NCI-H2227 treated with DMSO at 0.1 percent for 48 hours (cell line): Measurements from ENCODE around the gene AKAP14.
A peak's percentile ranks its signal among the peaks of the same experiment; 100 is the strongest.
"Not testable (repeated sequence)": the region's sequence is repeated elsewhere in the genome, so short reads cannot be mapped to it uniquely, and the experiment has no call there.

Experiments used
- DNase-seq: peaks from one replicate; lab custom pipeline; 2025; lab: John Stamatoyannopoulos, UW

AKAP14 gene

GRCh38 chrX:119922391-119922790, 26.7 kb downstream of the AKAP14 start:
- DNase-seq = not testable (repeated sequence)

DNA sequence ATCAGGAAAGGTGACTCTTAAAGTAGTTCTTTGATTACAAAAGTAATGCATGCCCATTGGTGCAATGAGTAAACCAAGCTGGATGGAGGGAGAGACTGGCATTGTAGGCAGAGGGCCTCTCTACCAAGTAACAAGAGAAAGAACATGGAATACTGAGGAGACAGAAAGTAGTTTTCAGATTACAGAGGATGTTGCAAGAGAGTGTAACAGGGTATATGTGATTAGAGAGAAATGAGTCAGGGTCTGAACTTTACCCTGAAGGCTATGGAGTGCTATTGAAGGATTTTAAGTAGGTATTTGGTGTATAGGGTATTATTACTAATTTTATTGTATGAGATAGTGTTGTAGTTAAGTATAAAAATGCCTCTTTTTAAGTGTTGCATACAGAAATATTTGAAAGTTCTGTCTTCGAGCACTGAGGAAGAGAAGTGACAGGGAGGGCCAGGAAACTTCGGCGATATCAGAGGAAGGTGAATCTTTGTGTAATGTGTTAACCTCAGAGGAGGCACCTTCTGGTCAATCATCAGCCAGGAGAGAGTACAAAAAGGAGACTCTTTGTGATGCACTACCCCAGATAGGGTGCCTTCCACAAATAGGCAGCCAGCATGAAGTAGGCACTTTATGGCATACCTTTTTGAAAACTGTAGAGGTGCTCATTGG, 39.7 kb downstream of the AKAP14 start:
- no peak for DNase-seq

GRCh38 chrX:119941336-119941735, 45.6 kb downstream of the AKAP14 start:
- no peak for DNase-seq

GRCh38 chrX:119942173-119942819, 46.6 kb downstream of the AKAP14 start:
- DNase-seq = no peak

DNA sequence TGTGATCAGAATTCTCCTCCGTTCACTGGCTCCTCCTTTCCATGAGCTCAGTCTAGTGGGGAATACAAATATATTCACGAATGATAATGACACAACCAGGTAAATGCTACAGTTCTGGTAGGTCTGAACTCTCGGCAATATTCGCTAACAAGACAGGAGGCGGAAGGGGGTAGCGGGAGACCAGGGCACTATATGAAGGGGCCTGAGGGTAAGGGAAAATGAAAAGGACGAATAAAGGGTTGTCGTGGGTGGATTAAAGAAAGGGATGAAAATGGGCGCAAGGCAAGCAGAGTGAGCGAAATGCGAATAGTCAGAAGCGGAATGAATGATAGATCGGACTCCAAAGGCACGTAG, 47.1 kb downstream of the AKAP14 start:
- no peak for DNase-seq

DNA sequence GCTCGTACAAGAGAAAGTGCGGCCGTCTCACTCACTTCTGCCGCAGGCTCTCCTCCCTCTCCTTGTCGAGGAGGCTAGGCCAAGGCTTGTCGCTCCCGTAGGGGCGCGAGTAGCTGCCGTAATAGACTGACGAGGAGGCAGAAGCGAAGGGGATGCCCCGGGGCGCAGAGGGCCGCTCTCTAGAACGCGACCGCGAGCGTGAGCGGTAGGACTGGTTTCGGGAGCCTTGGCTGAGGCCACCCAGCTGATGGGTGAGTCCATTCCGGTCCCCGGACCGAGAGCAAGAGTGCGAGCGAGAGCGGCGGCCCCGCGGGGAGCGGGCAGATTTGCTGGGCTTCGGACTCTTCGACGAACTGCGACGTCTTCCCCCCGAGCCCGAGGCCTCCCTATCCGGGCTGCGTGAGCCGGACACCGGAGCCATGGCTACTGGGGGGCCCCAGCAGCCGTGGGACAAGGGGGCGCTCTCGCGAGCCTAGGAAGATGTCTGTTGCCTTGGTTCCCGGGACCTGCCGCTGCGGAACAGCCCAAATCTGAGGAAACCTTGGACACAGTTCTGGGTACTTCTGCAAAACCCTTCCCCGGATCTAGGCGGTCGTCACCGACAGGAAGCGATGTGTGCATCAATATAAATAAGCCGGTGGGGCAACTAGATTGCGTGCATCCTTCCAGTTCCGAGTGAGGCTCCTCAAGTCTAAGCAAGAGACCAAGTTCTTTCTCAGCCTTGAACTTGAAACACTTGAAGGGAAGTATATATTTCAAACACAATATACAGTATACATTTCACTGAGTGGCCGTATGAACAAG, 47.7 kb downstream of the AKAP14 start, which contains the start of gene NKAP:
Gene NKAP (minus strand): TSS at position 567 of the 804 bp plus-strand sequence. CDS start 146 bp downstream, at position 421.
- peak; percentile 94 for DNase-seq

DNA sequence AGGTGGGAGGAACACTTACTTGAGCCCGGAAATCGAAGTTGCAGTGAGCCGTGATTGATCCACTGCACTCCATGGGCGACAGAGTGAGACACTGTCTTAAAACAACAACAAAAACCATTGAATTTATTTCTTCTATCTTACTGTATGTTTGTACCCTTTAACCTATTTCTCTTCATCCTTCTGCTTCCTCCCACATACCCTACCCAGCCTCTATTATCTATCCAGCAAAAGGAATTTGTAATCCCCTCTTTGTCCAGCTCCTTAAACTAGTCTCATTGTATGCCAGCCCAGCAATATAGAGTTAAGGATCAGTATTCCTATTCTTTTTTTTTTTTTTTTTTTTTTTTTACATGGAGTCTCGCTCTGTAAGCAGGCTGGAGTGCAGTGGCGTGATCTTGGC, 49.8 kb downstream of the AKAP14 start:
- no peak for DNase-seq

DNA sequence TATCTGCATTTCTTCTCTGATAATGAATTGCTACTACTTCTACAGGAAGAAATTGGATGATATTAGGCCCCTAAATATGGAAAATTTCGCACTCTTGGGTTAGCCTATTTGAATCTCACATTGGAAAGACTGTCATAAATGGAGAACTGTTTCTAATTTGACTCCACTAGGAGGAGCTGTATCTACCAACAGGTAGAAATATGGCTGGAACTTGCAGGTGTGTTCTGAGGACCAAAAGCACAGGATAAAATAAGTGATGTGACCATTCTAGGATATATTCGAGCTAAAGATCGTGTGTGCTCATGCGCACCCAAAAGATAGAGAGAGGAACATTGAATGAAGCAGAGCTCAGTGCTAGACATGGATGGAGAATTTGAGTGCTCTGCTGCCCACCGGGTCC, 52.7 kb downstream of the AKAP14 start:
- DNase-seq = no peak

DNA sequence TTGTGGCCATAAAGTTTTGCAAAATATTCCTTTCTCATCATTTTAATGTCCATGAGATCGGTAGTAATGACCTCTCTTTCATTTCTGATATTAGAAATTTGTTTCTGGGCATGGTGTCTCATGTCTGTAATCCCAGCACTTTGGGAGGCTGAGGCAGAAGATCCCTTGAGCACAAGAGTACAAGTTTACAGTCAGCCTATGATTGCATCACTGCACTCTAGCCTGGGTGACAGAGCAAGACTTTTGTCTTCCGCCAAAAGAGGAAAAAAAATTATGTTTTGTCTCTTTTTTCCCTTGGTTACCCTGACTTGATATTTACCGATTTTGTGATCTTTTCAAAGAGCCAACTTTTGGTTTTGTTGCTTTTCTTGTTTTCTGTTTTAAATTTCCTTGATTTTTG, 58.7 kb downstream of the AKAP14 start:
- no peak for DNase-seq

- DNase-seq = not testable (repeated sequence)
Observed at GRCh38 chrX:119955807-119956570, 60.3 kb downstream of the AKAP14 start.

DNA sequence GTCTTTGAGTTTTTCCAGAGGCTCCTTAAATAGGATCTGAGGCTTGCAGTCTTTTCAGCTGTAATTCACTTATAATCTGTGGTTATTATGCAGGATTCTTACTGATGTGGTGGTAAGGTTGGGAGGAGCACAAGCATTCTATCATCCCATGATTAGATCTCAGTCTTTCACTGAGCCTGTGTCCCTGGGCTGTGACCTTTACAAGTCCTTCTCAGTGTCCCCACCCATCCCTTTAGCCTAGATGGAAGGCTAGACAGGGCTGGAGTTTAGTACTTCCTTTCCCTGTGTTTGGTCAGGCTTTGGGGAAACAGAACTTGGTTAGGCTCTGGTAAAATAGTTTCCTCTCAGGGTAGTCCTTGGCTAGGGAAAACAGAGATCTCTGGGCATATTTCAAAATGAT, 64.9 kb downstream of the AKAP14 start:
- DNase-seq = no peak

GRCh38 chrX:119966837-119967236, 71.1 kb downstream of the AKAP14 start:
- not testable (repeated sequence) for DNase-seq
